NOMO-1 treated with DMSO at 0.1 percent for 48 hours (cell line): ENCODE measurements around the gene CTDSPL2.
"Not testable (repeated sequence)": the region's sequence is repeated elsewhere in the genome, so short reads cannot be mapped to it uniquely, and the experiment has no call there.

ENCODE experiments used
- DNase-seq: peaks from one replicate; lab custom pipeline; 2025; ENCODE audit not compliant: unreplicated experiment; lab: John Stamatoyannopoulos, UW

CTDSPL2 gene

GRCh38 chr15:44426975-44427755 is at the start of gene CTDSPL2:
Gene CTDSPL2, plus strand, starts transcription at chr15:44427629. Its CDS starts 31,386 bp downstream, at chr15:44459015.
- DNase-seq = peak; percentile 96

- DNase-seq = peak; percentile 32
Observed at GRCh38 chr15:44381236-44381635, 46.2 kb upstream of the CTDSPL2 start.

GRCh38 chr15:44385344-44385942 is 42.0 kb upstream of the CTDSPL2 start:
- no peak for DNase-seq

- peak; percentile 32 for DNase-seq
Observed at GRCh38 chr15:44394062-44394461, 33.4 kb upstream of the CTDSPL2 start.

- no peak for DNase-seq
Observed at GRCh38 chr15:44394562-44394961, 32.9 kb upstream of the CTDSPL2 start.

GRCh38 chr15:44397869-44398268 is 29.6 kb upstream of the CTDSPL2 start:
- DNase-seq = no peak

GRCh38 chr15:44414001-44414400 is 13.4 kb upstream of the CTDSPL2 start:
- DNase-seq = no peak

- DNase-seq = peak; percentile 53
Observed at GRCh38 chr15:44427756-44428724, 611 bp downstream of the CTDSPL2 start.

- DNase-seq = no peak
Observed at GRCh38 chr15:44435893-44436667, 8.7 kb downstream of the CTDSPL2 start.

GRCh38 chr15:44438402-44438801 is 11.0 kb downstream of the CTDSPL2 start:
- DNase-seq = no peak

GRCh38 chr15:44441095-44441501 is 13.7 kb downstream of the CTDSPL2 start:
- no peak for DNase-seq

GRCh38 chr15:44443515-44443914 is 16.1 kb downstream of the CTDSPL2 start:
- DNase-seq = no peak

- no peak for DNase-seq
Observed at GRCh38 chr15:44447772-44448376, 20.4 kb downstream of the CTDSPL2 start.

GRCh38 chr15:44450172-44450571 is 22.7 kb downstream of the CTDSPL2 start:
- no peak for DNase-seq

GRCh38 chr15:44453578-44454283 is 26.3 kb downstream of the CTDSPL2 start:
- DNase-seq = not testable (repeated sequence)

GRCh38 chr15:44458429-44458828 is 31.0 kb downstream of the CTDSPL2 start:
- DNase-seq = no peak

GRCh38 chr15:44468709-44469385 is 41.4 kb downstream of the CTDSPL2 start:
- no peak for DNase-seq

- no peak for DNase-seq
Observed at GRCh38 chr15:44471885-44472455, 44.5 kb downstream of the CTDSPL2 start.

GRCh38 chr15:44479343-44479742 is 51.9 kb downstream of the CTDSPL2 start:
- no peak for DNase-seq
